Liver (tissue), 9 donors: ENCODE results near the gene GNB1. TPM values are rescaled to one million over a fixed set of nuclear protein-coding genes. Genes with fewer than 3 reads are reported as not detected.
A peak's percentile ranks its signal among the peaks of the same experiment; 100 is the strongest.

Source experiments
- DNase-seq: peaks from one replicate; pipeline ENCODE4 v3.0.0-alpha.2; 2017; ENCODE audit warnings: low spot score
- H3K27ac ChIP-seq, 2 donors: one replicate each; pipeline ENCODE4 v1.7.0; 2013; ENCODE audit warnings: inconsistent platforms in 2 of 2, low read length in 2 of 2, control low read depth in 1 of 2, low read depth in 1 of 2, mild to moderate bottlenecking in 1 of 2
- H3K27me3 ChIP-seq, 4 donors: one replicate each; pipeline versions ENCODE4 v1.6.1 to v1.7.0; 2013; ENCODE audit warnings: low read length in 3 of 4, inconsistent platforms in 1 of 4, mild to moderate bottlenecking in 1 of 4, moderate library complexity in 1 of 4; ENCODE audit not compliant: control insufficient read depth in 4 of 4, insufficient read depth in 4 of 4
- H3K36me3 ChIP-seq, 4 donors: one replicate each; pipeline versions ENCODE4 v1.6.1 to v1.7.0; 2013; ENCODE audit warnings: low read length in 3 of 4, mild to moderate bottlenecking in 3 of 4, low read depth in 1 of 4, moderate library complexity in 1 of 4; ENCODE audit not compliant: control insufficient read depth in 4 of 4, insufficient read depth in 3 of 4
- H3K4me1 ChIP-seq, 4 donors: one replicate each; pipeline versions ENCODE4 v1.6.1 to v1.7.0; 2013; ENCODE audit warnings: low read length in 3 of 4, mild to moderate bottlenecking in 3 of 4, moderate library complexity in 1 of 4; ENCODE audit not compliant: control insufficient read depth in 4 of 4, insufficient read depth in 4 of 4
- H3K4me3 ChIP-seq, 3 donors: one replicate each; pipeline versions ENCODE4 v1.6.1 to v1.7.0; 2013; ENCODE audit warnings: low read length in 3 of 3, control low read depth in 1 of 3, low read depth in 1 of 3, mild to moderate bottlenecking in 1 of 3
- H3K9ac ChIP-seq, 2 donors: one replicate each; pipeline ENCODE4 v1.7.0; 2013; ENCODE audit warnings: low read length in 2 of 2, mild to moderate bottlenecking in 2 of 2, moderate library complexity in 2 of 2, control low read depth in 1 of 2, low read depth in 1 of 2
- H3K9me3 ChIP-seq, 4 donors: one replicate each; pipeline versions ENCODE4 v1.6.1 to v1.7.0; 2013; ENCODE audit warnings: low read length in 3 of 4; ENCODE audit not compliant: control insufficient read depth in 4 of 4
- EGR1 ChIP-seq, 2 donors: IDR thresholded peaks; 2 replicates each; pipeline ENCODE4 v1.6.1; 2016 to 2018; ENCODE audit warnings: antibody characterized with exemption in 2 of 2, low read depth in 2 of 2
- FOXA1 ChIP-seq: IDR thresholded peaks from 2 replicates; pipeline ENCODE4 v1.6.1; 2016; ENCODE audit warnings: antibody characterized with exemption
- FOXA2 ChIP-seq: IDR thresholded peaks from 2 replicates; pipeline ENCODE4 v1.6.1; 2016; ENCODE audit warnings: antibody characterized with exemption
- GABPA ChIP-seq, 2 donors: IDR thresholded peaks in 1 of 2; conservative IDR thresholded peaks in 1 of 2; 2 replicates each; pipeline ENCODE4 v1.6.1; 2016; ENCODE audit warnings: antibody characterized with exemption in 2 of 2, mild to moderate bottlenecking in 1 of 2, moderate library complexity in 1 of 2
- HNF4G ChIP-seq: IDR thresholded peaks from 2 replicates; pipeline ENCODE4 v1.6.1; 2016; ENCODE audit warnings: antibody characterized with exemption
- NR2F2 ChIP-seq: IDR thresholded peaks from 2 replicates; pipeline ENCODE4 v1.6.1; 2016; ENCODE audit warnings: antibody characterized with exemption
- RAD21 ChIP-seq, 2 donors: IDR thresholded peaks; 2 replicates each; pipeline ENCODE4 v1.6.1; 2016; ENCODE audit warnings: antibody characterized with exemption in 2 of 2, mild to moderate bottlenecking in 2 of 2
- RXRA ChIP-seq, 2 donors: IDR thresholded peaks; 2 replicates each; pipeline ENCODE4 v1.6.1; 2017 to 2018; ENCODE audit warnings: antibody characterized with exemption in 2 of 2, mild to moderate bottlenecking in 1 of 2
- SP1 ChIP-seq: IDR thresholded peaks from 2 replicates; pipeline ENCODE4 v1.6.1; 2018; ENCODE audit warnings: antibody characterized with exemption, mild to moderate bottlenecking
- YY1 ChIP-seq: IDR thresholded peaks from 2 replicates; pipeline ENCODE4 v1.6.1; 2016; ENCODE audit warnings: antibody characterized with exemption, mild to moderate bottlenecking
- ZBTB33 ChIP-seq: IDR thresholded peaks from 2 replicates; pipeline ENCODE4 v1.6.1; 2016; ENCODE audit warnings: antibody characterized with exemption
- WGBS: extraction: QIAGEN DNeasy Blood & Tissue Kit; methylation state at CpG from one replicate; pipeline ENCODE4 v1.1.7; 2013; 5-methylcytosine and 5-hydroxymethylcytosine counted together
- polyA plus RNA-seq, 2 donors: library from polyadenylated mRNA; stranded (reverse) in 1 of 2; unstranded in 1 of 2; fragments of 200-250 nt in 1 of 2; fragments of >200 nt in 1 of 2; fragmentation: Nextera tagmentation in 1 of 2; extraction: Ambion mirVana in 1 of 2; gene quantifications; one replicate each; pipeline versions ENCODE4 v1.2.1 to v1.2.3, GENCODE V29; 2013 to 2015
- total RNA-seq, 2 donors: library from RNA; depleted of rRNA; stranded (reverse); fragments of >200 nt; gene quantifications; one replicate each; pipeline ENCODE4 v1.2.3, GENCODE V29; 2014
- TF ChIP-seq, protein P1 (sequence below): IDR thresholded peaks from 2 replicates; pipeline ENCODE4 v1.6.1; 2016; ENCODE audit warnings: antibody characterized with exemption
- TF ChIP-seq, protein P2 (sequence below): IDR thresholded peaks from 2 replicates; pipeline ENCODE4 v1.6.1; 2016; ENCODE audit warnings: antibody characterized with exemption
- TF ChIP-seq, protein P3 (sequence below): IDR thresholded peaks from 2 replicates; pipeline ENCODE4 v1.6.1; 2016; ENCODE audit warnings: antibody characterized with exemption, mild to moderate bottlenecking
- donor health status: healthy.
- donor health status: healthy.
- donor health status: healthy.
- donor health status: healthy.
- donor health status: healthy.

The GNB1 gene
- total and polyA plus RNA-seq, 4 donors = 22.3 to 68.5 (median 52.7) TPM

DNA sequence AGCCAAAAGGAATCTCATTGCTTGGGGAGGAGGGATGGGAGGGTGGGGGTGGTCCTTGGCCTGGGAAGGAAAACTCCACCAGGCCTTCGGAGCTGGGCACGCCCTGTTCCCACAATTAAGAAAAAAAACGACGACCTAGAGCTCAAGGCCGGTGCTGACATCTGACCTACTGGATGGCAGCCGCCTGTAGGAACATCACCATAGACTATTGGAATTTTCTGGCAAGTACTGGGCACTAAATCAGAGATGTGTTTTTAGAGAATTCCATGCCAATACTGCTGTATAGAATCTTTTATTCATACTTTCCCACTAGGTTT is 113.3 kb downstream of the GNB1 start:
- no peak for DNase-seq
- Histone ChIP-seq H3K36me3 (peaks cover 0 to 2% (median under 1%) of the 10 kb centered on the region in 4 donors), H3K4me1 (peaks cover 16 to 54% (median 30%) of the 10 kb centered on the region in 4 donors), H3K9ac (peak overlapping the region; percentile 46 to 96), H3K4me3 (peak overlapping the region; percentile 71 to 87 (median 82)), H3K27me3 (no peaks in the 10 kb centered on the region), H3K9me3 (no peaks in the 10 kb centered on the region), H3K27ac (peak overlapping the region; percentile 90 to 97)
- under 1% methylated on average over 6 of the region's 6 CpGs for WGBS
- TF ChIP-seq YY1 = no peak
- TF ChIP-seq NR2F2 = peak; percentile 65
- TF ChIP-seq, protein P1, sequence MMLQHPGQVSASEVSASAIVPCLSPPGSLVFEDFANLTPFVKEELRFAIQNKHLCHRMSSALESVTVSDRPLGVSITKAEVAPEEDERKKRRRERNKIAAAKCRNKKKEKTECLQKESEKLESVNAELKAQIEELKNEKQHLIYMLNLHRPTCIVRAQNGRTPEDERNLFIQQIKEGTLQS = no peak
- peak in 1 of 2 donors; percentile 11 for TF ChIP-seq RXRA (IDR thresholded peaks at IDR 0.05)

GRCh38 chr1:1776672-1777582 is 114.0 kb downstream of the GNB1 start:
- Histone ChIP-seq H3K27ac (peak overlapping the region; percentile 90 to 97), H3K36me3 (peaks cover 0 to 6% (median 1%) of the 10 kb centered on the region in 4 donors), H3K9me3 (no peaks in the 10 kb centered on the region), H3K9ac (peak overlapping the region; percentile 46 to 96), H3K27me3 (no peaks in the 10 kb centered on the region), H3K4me3 (peak overlapping the region; percentile 71 to 87 (median 82)), H3K4me1 (peaks cover 11 to 49% (median 24%) of the 10 kb centered on the region in 4 donors)
- no peak for DNase-seq
- no peak for TF ChIP-seq NR2F2
- TF ChIP-seq, protein P2, sequence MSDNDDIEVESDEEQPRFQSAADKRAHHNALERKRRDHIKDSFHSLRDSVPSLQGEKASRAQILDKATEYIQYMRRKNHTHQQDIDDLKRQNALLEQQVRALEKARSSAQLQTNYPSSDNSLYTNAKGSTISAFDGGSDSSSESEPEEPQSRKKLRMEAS = no peak
- no peak for TF ChIP-seq SP1
- TF ChIP-seq FOXA2 = no peak
- TF ChIP-seq RAD21 (IDR thresholded peaks at IDR 0.05) = no peak
- TF ChIP-seq HNF4G = no peak
- no peak for TF ChIP-seq ZBTB33
- 60% methylated on average over 9 of the region's 9 CpGs for WGBS

GRCh38 chr1:1775327-1776226 is 115.3 kb downstream of the GNB1 start:
- Histone ChIP-seq H3K4me1 (peaks cover 10 to 39% (median 24%) of the 10 kb centered on the region in 4 donors), H3K9ac (peak overlapping the region in 1 of 2 donors; percentile 40), H3K27me3 (no peaks in the 10 kb centered on the region), H3K36me3 (peaks cover 2 to 11% (median 6%) of the 10 kb centered on the region in 4 donors), H3K9me3 (peaks cover 0 to 3% (median 1%) of the 10 kb centered on the region in 4 donors), H3K4me3 (peak overlapping the region in 1 of 3 donors; percentile 11), H3K27ac (peak overlapping the region; percentile 71 to 81)
- no peak for DNase-seq
- WGBS = 66% methylated on average over 11 of the region's 11 CpGs
- TF ChIP-seq YY1 = no peak
- TF ChIP-seq, protein P1 = no peak
- TF ChIP-seq FOXA1 = no peak
- TF ChIP-seq EGR1 (IDR thresholded peaks at IDR 0.05; ENCODE audit: low read depth in 2 of 2) = no peak
- TF ChIP-seq RAD21 (IDR thresholded peaks at IDR 0.05) = no peak
- TF ChIP-seq FOXA2 = no peak
- no peak for TF ChIP-seq GABPA (IDR thresholded peaks at IDR 0.05 in 1 of 2, conservative IDR thresholded peaks at IDR 0.05 in 1 of 2)
- TF ChIP-seq ZBTB33 = no peak
- no peak for TF ChIP-seq SP1
- TF ChIP-seq, protein P3, sequence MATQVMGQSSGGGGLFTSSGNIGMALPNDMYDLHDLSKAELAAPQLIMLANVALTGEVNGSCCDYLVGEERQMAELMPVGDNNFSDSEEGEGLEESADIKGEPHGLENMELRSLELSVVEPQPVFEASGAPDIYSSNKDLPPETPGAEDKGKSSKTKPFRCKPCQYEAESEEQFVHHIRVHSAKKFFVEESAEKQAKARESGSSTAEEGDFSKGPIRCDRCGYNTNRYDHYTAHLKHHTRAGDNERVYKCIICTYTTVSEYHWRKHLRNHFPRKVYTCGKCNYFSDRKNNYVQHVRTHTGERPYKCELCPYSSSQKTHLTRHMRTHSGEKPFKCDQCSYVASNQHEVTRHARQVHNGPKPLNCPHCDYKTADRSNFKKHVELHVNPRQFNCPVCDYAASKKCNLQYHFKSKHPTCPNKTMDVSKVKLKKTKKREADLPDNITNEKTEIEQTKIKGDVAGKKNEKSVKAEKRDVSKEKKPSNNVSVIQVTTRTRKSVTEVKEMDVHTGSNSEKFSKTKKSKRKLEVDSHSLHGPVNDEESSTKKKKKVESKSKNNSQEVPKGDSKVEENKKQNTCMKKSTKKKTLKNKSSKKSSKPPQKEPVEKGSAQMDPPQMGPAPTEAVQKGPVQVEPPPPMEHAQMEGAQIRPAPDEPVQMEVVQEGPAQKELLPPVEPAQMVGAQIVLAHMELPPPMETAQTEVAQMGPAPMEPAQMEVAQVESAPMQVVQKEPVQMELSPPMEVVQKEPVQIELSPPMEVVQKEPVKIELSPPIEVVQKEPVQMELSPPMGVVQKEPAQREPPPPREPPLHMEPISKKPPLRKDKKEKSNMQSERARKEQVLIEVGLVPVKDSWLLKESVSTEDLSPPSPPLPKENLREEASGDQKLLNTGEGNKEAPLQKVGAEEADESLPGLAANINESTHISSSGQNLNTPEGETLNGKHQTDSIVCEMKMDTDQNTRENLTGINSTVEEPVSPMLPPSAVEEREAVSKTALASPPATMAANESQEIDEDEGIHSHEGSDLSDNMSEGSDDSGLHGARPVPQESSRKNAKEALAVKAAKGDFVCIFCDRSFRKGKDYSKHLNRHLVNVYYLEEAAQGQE = peak; percentile 35
- TF ChIP-seq, protein P2 = peak; percentile 57
